HCT116 (cell line): ENCODE data around the gene MYBPC3. TPM values are rescaled to one million over a fixed set of nuclear protein-coding genes. Genes with fewer than 3 reads are reported as not detected.

Experiments
- ATAC-seq: fragments of 200-7000 bp; cut with Tn5 transposase; 2 replicates; pipeline ENCODE4 v1.9.1; 2020; ENCODE audit warnings: mild to moderate bottlenecking, moderate library complexity
- BruUV-seq: library from RNA; stranded (reverse); fragments of 400-500 nt; replicated peaks from 2 replicates; lab custom pipeline; 2021; lab: Mats Ljungman, UMichigan
- CTCF ChIA-PET: fragments of 300-600 bp; sonication (Branson Sonifier 250); formaldehyde crosslinking; loops from one replicate; lab custom pipeline; 2021; ENCODE audit warnings: antibody characterized with exemption; lab: Charles Lee
- POLR2A ChIA-PET: fragments of 300-600, 350-600 bp; sonication (Branson Sonifier 250); formaldehyde crosslinking; loops from one replicate; lab custom pipeline; 2021; ENCODE audit warnings: antibody characterized with exemption; lab: Charles Lee
- RAD21 ChIA-PET, 2 experiments: fragments of 300-600 bp; sonication (Branson Sonifier 250); formaldehyde crosslinking; loops; one replicate each; lab custom pipeline; 2023; ENCODE audit warnings: low total read pairs in 2 of 2; ENCODE audit not compliant: uncharacterized antibody in 2 of 2, unreplicated experiment in 2 of 2, low non-redundant PET in 1 of 2; lab: Charles Lee
- DNase-seq: peaks from one replicate; pipeline ENCODE4 v3.0.0-alpha.2; 2010; ENCODE audit warnings: low read depth, low spot score
- H2AFZ ChIP-seq: fragments of 200-600 bp; shearing (Covaris generic), sonication (generic); 2 replicates; pipeline ENCODE4 v1.6.1; 2017; ENCODE audit warnings: low read depth, mixed run types, mixed read lengths, antibody characterized with exemption, low read length; ENCODE audit not compliant: poor library complexity, severe bottlenecking
- H3K27ac ChIP-seq: 2 replicates; pipeline ENCODE4 v1.5.1; 2012; ENCODE audit warnings: low read depth, low read length
- H3K27me3 ChIP-seq: fragments of 200-600 bp; sonication (generic); 2 replicates; pipeline ENCODE4 v1.6.1; 2016; ENCODE audit warnings: mixed run types, low read length, mixed read lengths; ENCODE audit not compliant: insufficient read depth
- H3K36me3 ChIP-seq, 2 experiments: fragments of 200-500 bp in 1 of 2; fragments of 200-600 bp in 1 of 2; sonication (Bioruptor generic) in 1 of 2; sonication (generic) in 1 of 2; 2 replicates each; pipeline versions ENCODE4 v1.5.1 to v1.6.1; 2014 to 2016; ENCODE audit warnings: low read length in 2 of 2, inconsistent platforms in 1 of 2, mixed read lengths in 1 of 2, mixed run types in 1 of 2; ENCODE audit not compliant: insufficient read depth in 2 of 2, control insufficient read depth in 1 of 2
- H3K4me1 ChIP-seq, 2 experiments: fragments of 200-600 bp in 1 of 2; sonication (generic) in 1 of 2; 2 replicates each; pipeline versions ENCODE4 v1.5.1 to v1.6.1; 2012 to 2017; ENCODE audit warnings: low read length in 2 of 2, inconsistent platforms in 1 of 2, mild to moderate bottlenecking in 1 of 2, mixed read lengths in 1 of 2, mixed run types in 1 of 2, moderate library complexity in 1 of 2; ENCODE audit not compliant: insufficient read depth in 2 of 2, control insufficient read depth in 1 of 2
- H3K4me2 ChIP-seq: fragments of 200-600 bp; sonication (generic); 2 replicates; pipeline ENCODE4 v1.6.1; 2017; ENCODE audit warnings: mixed run types, low read length, mixed read lengths
- H3K4me3 ChIP-seq, 2 experiments: fragments of 200-600 bp in 1 of 2; sonication (generic) in 1 of 2; replicated peaks in 1 of 2; 2 replicates each; pipeline ENCODE4 v1.5.1; 2011 to 2016; ENCODE audit warnings: low read length in 2 of 2, control low read depth in 1 of 2, low read depth in 1 of 2, mild to moderate bottlenecking in 1 of 2, mixed read lengths in 1 of 2, mixed run types in 1 of 2
- H3K79me2 ChIP-seq: fragments of 200-600 bp; sonication (generic); 2 replicates; pipeline ENCODE4 v1.6.1; 2017; ENCODE audit warnings: mild to moderate bottlenecking, mixed run types, low read length, moderate library complexity, mixed read lengths; ENCODE audit not compliant: insufficient read depth
- H3K9ac ChIP-seq: fragments of 200-600 bp; sonication (generic); 2 replicates; pipeline ENCODE4 v1.6.1; 2016; ENCODE audit warnings: low read length, mixed read lengths
- H3K9me2 ChIP-seq: fragments of 200-600 bp; sonication (generic), shearing (Covaris generic); 2 replicates; pipeline ENCODE4 v1.6.1; 2017; ENCODE audit warnings: mixed run types, mild to moderate bottlenecking, moderate library complexity; ENCODE audit not compliant: insufficient read depth
- H3K9me3 ChIP-seq, 2 experiments: fragments of 200-500 bp in 1 of 2; fragments of 200-600 bp in 1 of 2; sonication (Bioruptor generic) in 1 of 2; sonication (generic) in 1 of 2; 2 replicates each; pipeline ENCODE4 v1.6.1; 2014 to 2017; ENCODE audit warnings: low read length in 2 of 2, mixed read lengths in 2 of 2, inconsistent platforms in 1 of 2, low read depth in 1 of 2, mild to moderate bottlenecking in 1 of 2, mixed run types in 1 of 2, moderate library complexity in 1 of 2; ENCODE audit not compliant: control insufficient read depth in 1 of 2, insufficient read depth in 1 of 2
- H4K20me1 ChIP-seq: fragments of 200-600 bp; sonication (generic), shearing (Covaris generic); 2 replicates; pipeline ENCODE4 v1.6.1; 2017; ENCODE audit warnings: mixed run types, mild to moderate bottlenecking, moderate library complexity; ENCODE audit not compliant: insufficient read depth
- ATF3 ChIP-seq: IDR thresholded peaks from 2 replicates; pipeline ENCODE4 v1.6.1; 2012
- EGR1 ChIP-seq: IDR thresholded peaks from 2 replicates; pipeline ENCODE4 v1.6.1; 2012; ENCODE audit warnings: low read depth
- ELF1 ChIP-seq: IDR thresholded peaks from 2 replicates; pipeline ENCODE4 v1.6.1; 2012; ENCODE audit warnings: low read depth, borderline replicate concordance
- EZH2 ChIP-seq: fragments of 200-600 bp; sonication (generic); IDR thresholded peaks from 2 replicates; pipeline ENCODE4 v1.6.1; 2017; ENCODE audit warnings: antibody characterized with exemption, mixed run types
- EZH2phosphoT487 ChIP-seq: fragments of 200-600 bp; IDR thresholded peaks from 2 replicates; pipeline ENCODE4 v1.6.1; 2018; ENCODE audit warnings: antibody characterized with exemption, borderline replicate concordance
- JUND ChIP-seq: IDR thresholded peaks from 2 replicates; pipeline ENCODE4 v1.6.1; 2012
- POLR2A ChIP-seq: IDR thresholded peaks from 2 replicates; pipeline ENCODE4 v1.7.0; 2011; ENCODE audit warnings: borderline replicate concordance; ENCODE audit not compliant: insufficient read depth, insufficient read length; ENCODE audit errors: extremely low read depth
- POLR2AphosphoS5 ChIP-seq: IDR thresholded peaks from 2 replicates; pipeline ENCODE4 v1.6.1; 2011; ENCODE audit warnings: mild to moderate bottlenecking, low read depth, low read length, moderate library complexity
- RAD21 ChIP-seq: IDR thresholded peaks from 2 replicates; pipeline ENCODE4 v1.6.1; 2012; ENCODE audit warnings: low read depth, mild to moderate bottlenecking
- REST ChIP-seq: IDR thresholded peaks from 2 replicates; pipeline ENCODE4 v1.6.1; 2012; ENCODE audit warnings: low read depth
- SIN3A ChIP-seq: IDR thresholded peaks from 2 replicates; pipeline ENCODE4 v1.6.1; 2012; ENCODE audit warnings: low read depth
- SP1 ChIP-seq: IDR thresholded peaks from 2 replicates; pipeline ENCODE4 v1.6.1; 2012; ENCODE audit warnings: low read depth
- SRF ChIP-seq: IDR thresholded peaks from 2 replicates; pipeline ENCODE4 v1.6.1; 2012; ENCODE audit warnings: low read depth
- TCF7L2 ChIP-seq: IDR thresholded peaks from 2 replicates; pipeline ENCODE4 v1.7.0; 2011; ENCODE audit warnings: borderline replicate concordance, inconsistent platforms; ENCODE audit not compliant: insufficient read depth, insufficient read length; ENCODE audit errors: extremely low read depth
- YY1 ChIP-seq: IDR thresholded peaks from 2 replicates; pipeline ENCODE4 v1.6.1; 2011; ENCODE audit warnings: low read length, low read depth, moderate library complexity, mild to moderate bottlenecking; ENCODE audit not compliant: insufficient replicate concordance; ENCODE audit errors: extremely low read depth
- ZNF274 ChIP-seq: fragments of 200-500 bp; sonication (Bioruptor generic); IDR thresholded peaks from 2 replicates; pipeline ENCODE4 v1.6.1; 2014; ENCODE audit warnings: mild to moderate bottlenecking, low read depth, low read length, inconsistent platforms
- intact Hi-C: fragments of 100-400 bp; cut with micrococcal nuclease; formaldehyde crosslinking; loops from 2 replicates; pipeline ENCODE4 v1.10.0; 2022
- total RNA-seq: library from RNA; stranded (reverse); gene quantifications from one replicate; pipeline ENCODE4 v1.2.1, GENCODE V29; 2021; ENCODE audit not compliant: unreplicated experiment
- TF ChIP-seq, protein P1 (sequence below), 3 experiments: fragments of 200-600 bp in 1 of 3; sonication (generic) in 1 of 3; IDR thresholded peaks in 2 of 3; conservative IDR thresholded peaks in 1 of 3; 2 replicates each; pipeline ENCODE4 v1.5.1; 2012 to 2017; ENCODE audit warnings: low read depth in 2 of 3, low read length in 2 of 3, antibody characterized with exemption in 1 of 3, borderline replicate concordance in 1 of 3, control low read depth in 1 of 3, mild to moderate bottlenecking in 1 of 3, mixed read lengths in 1 of 3, mixed run types in 1 of 3, moderate library complexity in 1 of 3; ENCODE audit not compliant: insufficient read depth in 1 of 3

The MYBPC3 gene
- total RNA-seq, 1 experiment from 2014 or later: 0.25 TPM

GRCh38 chr11:47383071-47383470, 30.6 kb upstream of the MYBPC3 start:
- BruUV-seq: no TSS peak
- Histone ChIP-seq H3K4me1 (no peaks in the 10 kb centered on the region), H3K4me2 (no peak overlapping the region), H3K36me3 (no peaks in the 10 kb centered on the region), H4K20me1 (no peaks in the 10 kb centered on the region), H3K27ac (no peak overlapping the region), H3K79me2 (no peaks in the 10 kb centered on the region), H3K27me3 (no peaks in the 10 kb centered on the region), H3K9ac (no peak overlapping the region), H3K9me2 (no peaks in the 10 kb centered on the region), H3K9me3 (no peaks in the 10 kb centered on the region), H3K4me3 (no peak overlapping the region), H2AFZ (no peak overlapping the region)
- ChIA-PET RAD21 (no interaction called here), CTCF (no interaction called here), POLR2A (no interaction called here)
- no peak for ATAC-seq
- DNase-seq: no peak
- TF ChIP-seq JUND (no peak), POLR2AphosphoS5 (no peak), POLR2A (no peak), TCF7L2 (no peak)
- intact Hi-C loops: no loop called here

DNA sequence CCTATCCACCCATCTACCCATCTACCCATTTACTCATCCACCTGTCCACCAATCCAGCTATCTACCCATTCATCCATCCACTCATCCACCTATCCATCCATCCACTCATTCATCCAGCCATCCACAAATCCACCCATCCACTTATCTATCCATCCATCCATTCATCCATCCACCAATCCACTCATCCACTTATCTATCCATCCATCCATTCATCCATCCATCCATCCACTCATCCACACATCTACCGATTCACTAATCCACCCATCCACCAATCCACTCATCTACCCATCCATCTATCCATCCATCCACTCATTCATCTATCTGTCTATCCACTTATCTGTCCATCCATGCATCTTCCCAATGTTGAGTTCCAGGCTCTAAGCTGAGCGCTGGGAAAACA, 27.6 kb upstream of the MYBPC3 start:
- BruUV-seq: no TSS peak
- H3K4me2 ChIP-seq: no peak overlapping the region
- ChIA-PET CTCF (no interaction called here), POLR2A (no interaction called here), RAD21 (no interaction called here)
- H4K20me1 ChIP-seq: no peaks in the 10 kb centered on the region
- DNase-seq (no peak), ATAC-seq (no peak)
- no peaks in the 10 kb centered on the region for H3K27me3 ChIP-seq
- H3K9me2 ChIP-seq: no peaks in the 10 kb centered on the region
- intact Hi-C loops: no loop called here
- H3K9me3 ChIP-seq: no peaks in the 10 kb centered on the region
- H3K4me3 ChIP-seq: no peak overlapping the region
- no peak overlapping the region for H3K9ac ChIP-seq
- no peaks in the 10 kb centered on the region for H3K79me2 ChIP-seq
- no peak overlapping the region for H3K27ac ChIP-seq
- H3K36me3 ChIP-seq: no peaks in the 10 kb centered on the region
- H3K4me1 ChIP-seq: peaks cover 4 to 13% of the 10 kb centered on the region in 2 experiments; a peak in 3 of 4 replicates
- TF ChIP-seq JUND (no peak), TCF7L2 (no peak), EZH2 (no peak), REST (no peak), RAD21 (no peak), EGR1 (no peak), SRF (no peak), ATF3 (no peak), YY1 (no peak), ELF1 (no peak), SP1 (no peak), ZNF274 (no peak), SIN3A (no peak), EZH2phosphoT487 (no peak)
- TF ChIP-seq, protein P1, sequence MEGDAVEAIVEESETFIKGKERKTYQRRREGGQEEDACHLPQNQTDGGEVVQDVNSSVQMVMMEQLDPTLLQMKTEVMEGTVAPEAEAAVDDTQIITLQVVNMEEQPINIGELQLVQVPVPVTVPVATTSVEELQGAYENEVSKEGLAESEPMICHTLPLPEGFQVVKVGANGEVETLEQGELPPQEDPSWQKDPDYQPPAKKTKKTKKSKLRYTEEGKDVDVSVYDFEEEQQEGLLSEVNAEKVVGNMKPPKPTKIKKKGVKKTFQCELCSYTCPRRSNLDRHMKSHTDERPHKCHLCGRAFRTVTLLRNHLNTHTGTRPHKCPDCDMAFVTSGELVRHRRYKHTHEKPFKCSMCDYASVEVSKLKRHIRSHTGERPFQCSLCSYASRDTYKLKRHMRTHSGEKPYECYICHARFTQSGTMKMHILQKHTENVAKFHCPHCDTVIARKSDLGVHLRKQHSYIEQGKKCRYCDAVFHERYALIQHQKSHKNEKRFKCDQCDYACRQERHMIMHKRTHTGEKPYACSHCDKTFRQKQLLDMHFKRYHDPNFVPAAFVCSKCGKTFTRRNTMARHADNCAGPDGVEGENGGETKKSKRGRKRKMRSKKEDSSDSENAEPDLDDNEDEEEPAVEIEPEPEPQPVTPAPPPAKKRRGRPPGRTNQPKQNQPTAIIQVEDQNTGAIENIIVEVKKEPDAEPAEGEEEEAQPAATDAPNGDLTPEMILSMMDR (IDR thresholded peaks at IDR 0.05 in 2 of 3, conservative IDR thresholded peaks at IDR 0.05 in 1 of 3; ENCODE audit: borderline replicate concordance in 1 of 3, insufficient read depth in 1 of 3, low read depth in 2 of 3, low read length in 2 of 3): no peak
- no peak overlapping the region for H2AFZ ChIP-seq
